ENCODE results near the gene SLC44A2. TPM values are rescaled to one million over a fixed set of nuclear protein-coding genes. Genes with fewer than 3 reads are reported as not detected.

SLC44A2 gene
- total and polyA plus RNA-seq, 2 donors from 2014 or later: 150 to 345 TPM

GRCh38 chr19:10612499-10613119 lies 12.7 kb upstream of the SLC44A2 start:
- Histone ChIP-seq H3K4me1 (ENCODE audit: control insufficient read depth in 2 of 3, insufficient read depth in 2 of 3, low read depth in 1 of 3, low read length in 3 of 3) (peaks cover 0 to 7% (median 0%) of the 10 kb centered on the region in 3 donors), H3K4me3 (ENCODE audit: low read length in 3 of 3) (no peak overlapping the region)
- no peak for FAIRE-seq

GRCh38 chr19:10615429-10616023 lies 9.8 kb upstream of the SLC44A2 start:
- no peak for DNase-seq
- TF ChIP-seq, protein P1, sequence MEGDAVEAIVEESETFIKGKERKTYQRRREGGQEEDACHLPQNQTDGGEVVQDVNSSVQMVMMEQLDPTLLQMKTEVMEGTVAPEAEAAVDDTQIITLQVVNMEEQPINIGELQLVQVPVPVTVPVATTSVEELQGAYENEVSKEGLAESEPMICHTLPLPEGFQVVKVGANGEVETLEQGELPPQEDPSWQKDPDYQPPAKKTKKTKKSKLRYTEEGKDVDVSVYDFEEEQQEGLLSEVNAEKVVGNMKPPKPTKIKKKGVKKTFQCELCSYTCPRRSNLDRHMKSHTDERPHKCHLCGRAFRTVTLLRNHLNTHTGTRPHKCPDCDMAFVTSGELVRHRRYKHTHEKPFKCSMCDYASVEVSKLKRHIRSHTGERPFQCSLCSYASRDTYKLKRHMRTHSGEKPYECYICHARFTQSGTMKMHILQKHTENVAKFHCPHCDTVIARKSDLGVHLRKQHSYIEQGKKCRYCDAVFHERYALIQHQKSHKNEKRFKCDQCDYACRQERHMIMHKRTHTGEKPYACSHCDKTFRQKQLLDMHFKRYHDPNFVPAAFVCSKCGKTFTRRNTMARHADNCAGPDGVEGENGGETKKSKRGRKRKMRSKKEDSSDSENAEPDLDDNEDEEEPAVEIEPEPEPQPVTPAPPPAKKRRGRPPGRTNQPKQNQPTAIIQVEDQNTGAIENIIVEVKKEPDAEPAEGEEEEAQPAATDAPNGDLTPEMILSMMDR (IDR thresholded peaks at IDR 0.05; ENCODE audit: borderline replicate concordance, extremely low read depth, insufficient read depth): no peak
- no peak for FAIRE-seq
- no peak overlapping the region for H3K27ac ChIP-seq (ENCODE audit: low read depth in 2 of 2, low read length in 2 of 2)
- no peaks in the 10 kb centered on the region for H3K27me3 ChIP-seq (ENCODE audit: control insufficient read depth, insufficient read depth, low read length)
- H3K4me3 ChIP-seq (ENCODE audit: low read length in 3 of 3): no peak overlapping the region
- no peaks in the 10 kb centered on the region for H3K9me3 ChIP-seq (ENCODE audit: control insufficient read depth in 2 of 3, insufficient read depth in 1 of 3, low read length in 3 of 3)
- H3K4me1 ChIP-seq (ENCODE audit: control insufficient read depth in 2 of 3, insufficient read depth in 2 of 3, low read depth in 1 of 3, low read length in 3 of 3): peaks cover 0 to 8% (median 0%) of the 10 kb centered on the region in 3 donors
- H3K36me3 ChIP-seq (ENCODE audit: control insufficient read depth in 2 of 3, insufficient read depth in 3 of 3, low read length in 3 of 3): no peaks in the 10 kb centered on the region
- intact Hi-C loops (cut with DNase I): no loop called here
- H3K9ac ChIP-seq (ENCODE audit: low read length in 3 of 3): no peak overlapping the region

More at GRCh38 chr19:10612499-10613119, 12.7 kb upstream of the SLC44A2 start:
- Histone ChIP-seq H3K9me3 (ENCODE audit: control insufficient read depth in 2 of 3, insufficient read depth in 1 of 3, low read length in 3 of 3) (no peaks in the 10 kb centered on the region), H3K27ac (ENCODE audit: low read depth in 2 of 2, low read length in 2 of 2) (peak overlapping the region in 1 of 2 donors; percentile 43), H3K27me3 (ENCODE audit: control insufficient read depth, insufficient read depth, low read length) (no peaks in the 10 kb centered on the region), H3K36me3 (ENCODE audit: control insufficient read depth in 2 of 3, insufficient read depth in 3 of 3, low read length in 3 of 3) (no peaks in the 10 kb centered on the region), H3K9ac (ENCODE audit: low read length in 3 of 3) (no peak overlapping the region)
- peak in 1 of 5 donors; percentile 80 for DNase-seq
- intact Hi-C loops (cut with DNase I): no loop called here
- TF ChIP-seq, protein P1 (IDR thresholded peaks at IDR 0.05; ENCODE audit: borderline replicate concordance, extremely low read depth, insufficient read depth): no peak

DNA sequence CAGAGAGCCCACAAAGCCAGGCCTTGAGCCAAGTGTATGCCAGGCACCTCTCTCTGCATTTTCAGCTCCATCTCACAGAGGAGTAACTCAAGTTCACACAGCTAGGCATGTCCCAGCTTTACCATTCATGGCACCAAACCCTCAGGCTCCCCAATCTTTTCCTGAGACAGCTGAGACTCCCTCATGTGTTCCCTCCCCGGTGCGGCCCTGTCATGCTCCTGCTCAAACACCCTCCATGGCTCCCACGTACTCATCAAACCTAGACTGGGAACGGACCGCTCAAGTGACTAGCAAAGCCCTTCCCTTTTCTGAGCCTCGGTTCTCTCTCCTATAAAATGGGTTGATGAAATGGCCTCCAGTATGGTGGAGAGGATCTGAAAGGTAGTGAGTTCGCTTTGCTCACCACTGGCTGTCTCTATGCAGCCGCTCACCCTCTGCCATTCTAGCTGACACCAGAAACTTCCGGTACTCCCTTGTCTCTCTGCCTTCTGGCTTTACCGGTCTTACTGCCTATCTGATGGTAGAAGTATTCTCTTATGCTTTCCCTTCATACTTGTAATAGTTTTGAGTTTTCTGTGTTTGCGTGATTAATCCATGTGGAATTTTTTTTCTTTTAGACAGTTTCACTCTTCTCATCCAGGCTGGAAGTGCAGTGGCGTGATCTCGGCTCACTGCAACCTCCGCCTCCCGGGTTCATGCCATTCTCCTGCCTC lies 7.8 kb upstream of the SLC44A2 start:
- H3K36me3 ChIP-seq (ENCODE audit: control insufficient read depth in 2 of 3, insufficient read depth in 3 of 3, low read length in 3 of 3): no peaks in the 10 kb centered on the region
- H3K9me3 ChIP-seq (ENCODE audit: control insufficient read depth in 2 of 3, insufficient read depth in 1 of 3, low read length in 3 of 3): no peaks in the 10 kb centered on the region
- H3K9ac ChIP-seq (ENCODE audit: low read length in 3 of 3): no peak overlapping the region
- H3K27me3 ChIP-seq (ENCODE audit: control insufficient read depth, insufficient read depth, low read length): no peaks in the 10 kb centered on the region
- DNase-seq (no peak), FAIRE-seq (no peak)
- H3K27ac ChIP-seq (ENCODE audit: low read depth in 2 of 2, low read length in 2 of 2): peak overlapping the region in 1 of 2 donors; percentile 45
- H3K4me1 ChIP-seq (ENCODE audit: control insufficient read depth in 2 of 3, insufficient read depth in 2 of 3, low read depth in 1 of 3, low read length in 3 of 3): peaks cover 0 to 8% (median 0%) of the 10 kb centered on the region in 3 donors
- H3K4me3 ChIP-seq (ENCODE audit: low read length in 3 of 3): peak overlapping the region in 1 of 3 donors; percentile 8
- intact Hi-C loops (cut with DNase I): no loop called here
- TF ChIP-seq, protein P1 (IDR thresholded peaks at IDR 0.05; ENCODE audit: borderline replicate concordance, extremely low read depth, insufficient read depth): no peak

Data from kidney (tissue), 14 donors.